ENCODE data around the gene MIA3.

The MIA3 gene

GRCh38 chr1:222618880-222619596 is 1.1 kb downstream of the MIA3 start:
- DNase-seq (ENCODE audit: low read depth): no peak

- DNase-seq (ENCODE audit: low read depth): no peak
Measured at GRCh38 chr1:222620566-222620965, 2.7 kb downstream of the MIA3 start.

DNA sequence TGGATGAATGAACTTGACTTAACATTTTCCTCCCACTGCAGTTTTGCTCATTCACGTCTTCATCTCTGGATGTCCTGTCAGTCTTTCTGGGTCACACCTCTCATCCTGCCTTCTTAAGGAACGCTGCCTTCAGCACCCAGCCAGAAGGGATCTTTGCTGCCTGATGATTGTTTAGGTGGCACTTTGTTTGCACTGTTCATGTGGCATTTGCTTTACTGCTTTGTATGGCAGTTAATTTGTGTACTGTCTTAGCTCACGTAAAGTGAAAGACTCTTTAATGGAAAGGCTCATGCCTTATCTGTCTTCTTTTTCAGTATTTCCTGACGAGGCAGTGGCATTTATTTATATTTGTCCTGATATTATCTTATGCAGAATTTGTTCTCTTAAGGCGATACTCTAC is 4.9 kb downstream of the MIA3 start:
- no peak for DNase-seq (ENCODE audit: low read depth)

GRCh38 chr1:222623458-222623857 is 5.6 kb downstream of the MIA3 start:
- no peak for DNase-seq (ENCODE audit: low read depth)

DNA sequence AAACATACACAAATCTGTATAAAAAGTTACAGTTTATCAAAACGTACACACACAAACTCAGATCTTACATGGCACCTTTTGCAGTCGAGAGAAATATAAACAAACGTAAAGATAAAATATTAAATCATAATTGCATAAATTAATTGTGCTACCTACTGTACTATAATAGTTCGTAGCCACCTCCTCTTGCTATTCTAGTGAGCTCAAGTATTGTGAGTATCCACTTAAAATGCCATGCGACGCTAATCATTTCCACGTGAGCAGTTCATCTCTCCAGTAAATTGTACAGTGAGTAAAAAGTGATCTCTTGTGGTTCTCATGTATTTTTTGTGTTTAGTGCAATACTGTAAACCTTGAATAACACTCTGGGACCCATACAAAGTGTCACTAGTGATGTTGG is 6.3 kb downstream of the MIA3 start:
- no peak for DNase-seq (ENCODE audit: low read depth)

GRCh38 chr1:222627232-222627631 is 9.3 kb downstream of the MIA3 start:
- DNase-seq (ENCODE audit: low read depth): no peak

DNA sequence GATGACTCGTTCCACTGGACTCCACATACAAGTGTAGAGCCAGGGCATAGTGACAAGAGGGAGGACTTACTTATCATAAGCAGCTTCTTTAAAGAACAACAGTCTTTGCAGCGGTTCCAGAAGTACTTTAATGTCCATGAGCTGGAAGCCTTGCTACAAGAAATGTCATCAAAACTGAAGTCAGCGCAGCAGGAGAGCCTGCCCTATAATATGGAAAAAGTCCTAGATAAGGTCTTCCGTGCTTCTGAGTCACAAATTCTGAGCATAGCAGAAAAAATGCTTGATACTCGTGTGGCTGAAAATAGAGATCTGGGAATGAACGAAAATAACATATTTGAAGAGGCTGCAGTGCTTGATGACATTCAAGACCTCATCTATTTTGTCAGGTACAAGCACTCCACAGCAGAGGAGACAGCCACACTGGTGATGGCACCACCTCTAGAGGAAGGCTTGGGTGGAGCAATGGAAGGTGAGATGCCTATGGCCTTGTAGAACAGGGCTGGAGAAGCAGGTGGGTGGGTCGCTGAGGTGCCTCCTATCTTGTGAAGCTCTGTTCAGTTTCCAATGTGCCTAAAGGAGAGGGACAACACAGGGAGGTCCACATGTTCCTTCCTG is 12.1 kb downstream of the MIA3 start:
- DNase-seq (ENCODE audit: low read depth): no peak

GRCh38 chr1:222631611-222632208 is 13.8 kb downstream of the MIA3 start:
- no peak for DNase-seq (ENCODE audit: low read depth)

GRCh38 chr1:222632749-222633148 is 14.9 kb downstream of the MIA3 start:
- DNase-seq (ENCODE audit: low read depth): no peak

- peak; percentile 79 for DNase-seq (ENCODE audit: low read depth)
Measured at GRCh38 chr1:222634180-222635013, 16.5 kb downstream of the MIA3 start.

DNA sequence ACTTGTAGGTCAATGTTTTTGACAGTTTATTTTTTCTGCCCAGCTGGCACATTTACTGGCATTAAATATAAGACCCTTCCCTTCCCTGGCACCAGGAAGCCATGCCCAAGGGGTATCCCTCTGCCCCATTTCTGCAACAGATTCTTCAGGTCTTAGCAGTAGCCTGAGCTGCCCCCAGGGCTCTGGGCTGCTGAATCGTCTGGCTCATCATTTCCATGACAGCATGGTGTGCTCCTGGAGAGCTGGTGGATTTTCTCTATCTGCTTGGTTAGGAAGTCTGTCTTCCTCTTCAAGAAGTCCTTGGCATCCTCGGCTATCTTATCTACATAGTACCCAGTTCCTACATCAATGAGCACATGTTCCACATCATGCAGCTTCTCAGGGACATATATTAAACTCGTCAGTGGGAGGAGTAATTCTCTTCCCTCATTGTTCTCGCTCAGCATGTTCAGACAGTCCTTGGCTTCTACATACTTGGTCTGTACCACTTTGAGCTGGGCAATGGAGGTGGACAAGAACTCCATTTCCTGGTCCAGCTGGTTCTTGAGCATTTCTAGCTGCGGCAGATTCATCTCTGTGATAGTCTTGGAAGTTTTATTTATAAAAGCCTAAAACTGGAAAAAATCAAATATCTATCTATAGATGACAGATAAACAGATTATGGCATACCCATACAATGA is 23.5 kb downstream of the MIA3 start:
- no peak for DNase-seq (ENCODE audit: low read depth)

DNA sequence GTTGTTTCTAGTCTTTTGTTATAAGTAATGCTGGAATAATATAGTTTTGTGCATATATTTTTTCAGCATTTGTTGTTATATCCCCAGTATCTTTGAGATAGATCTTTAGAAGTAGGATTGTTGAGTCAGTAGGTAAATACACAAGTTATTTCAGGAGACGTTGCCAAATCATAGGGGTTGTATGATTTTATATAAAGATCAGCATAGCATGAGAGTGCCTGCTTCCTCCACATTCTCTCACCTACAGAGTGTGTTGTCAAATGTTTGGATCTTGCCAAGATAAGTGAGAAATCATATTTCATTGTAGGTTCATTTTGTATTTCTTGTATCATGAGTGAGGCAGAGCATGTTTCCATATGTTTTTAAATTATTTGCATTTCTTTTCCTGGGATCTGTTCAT is 24.6 kb downstream of the MIA3 start:
- no peak for DNase-seq (ENCODE audit: low read depth)

- DNase-seq (ENCODE audit: low read depth): no peak
Measured at GRCh38 chr1:222643606-222643937, 25.7 kb downstream of the MIA3 start.

- peak; percentile 97 for DNase-seq (ENCODE audit: low read depth)
Measured at GRCh38 chr1:222643938-222644635, 26.2 kb downstream of the MIA3 start.

DNA sequence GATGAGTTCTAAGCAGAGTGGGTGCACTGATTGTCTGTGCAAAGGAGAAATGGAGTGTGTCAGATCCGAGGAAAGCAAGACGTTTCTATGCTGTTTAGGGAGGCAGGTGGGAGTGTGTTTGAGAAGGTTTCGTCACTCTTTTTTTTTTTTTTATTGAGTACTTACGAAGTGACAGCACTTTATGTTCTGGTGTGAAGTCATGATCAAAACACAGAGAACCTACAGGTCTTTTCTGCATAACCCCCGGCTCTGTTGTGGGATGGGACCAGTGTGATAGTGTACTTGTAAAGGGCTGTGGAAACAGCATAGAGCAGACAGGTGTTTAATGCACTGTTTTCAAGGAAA is 26.7 kb downstream of the MIA3 start:
- DNase-seq (ENCODE audit: low read depth): no peak

GRCh38 chr1:222652676-222653075 is 34.8 kb downstream of the MIA3 start:
- no peak for DNase-seq (ENCODE audit: low read depth)

GRCh38 chr1:222653178-222653827 is 35.4 kb downstream of the MIA3 start:
- no peak for DNase-seq (ENCODE audit: low read depth)

DNA sequence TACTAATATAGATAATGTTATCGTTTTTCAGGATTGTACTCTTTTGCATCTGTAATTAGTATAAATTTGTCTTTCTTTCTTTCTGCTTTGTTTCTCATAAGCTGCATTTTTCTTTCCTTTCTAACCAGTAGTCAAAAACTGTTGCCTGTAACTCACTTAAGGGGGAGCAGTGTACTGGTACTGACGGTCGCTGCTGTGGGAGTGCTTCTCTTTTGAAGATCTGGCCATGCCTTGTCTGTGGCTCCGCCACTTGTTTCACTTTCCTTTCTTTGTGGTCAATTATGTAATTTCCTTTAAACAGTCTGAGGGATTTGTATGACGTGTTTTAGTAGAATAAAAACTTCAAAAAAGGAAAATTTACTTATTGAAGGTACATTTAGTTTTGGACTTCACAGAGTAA is 37.0 kb downstream of the MIA3 start:
- DNase-seq (ENCODE audit: low read depth): peak; percentile 30

DNA sequence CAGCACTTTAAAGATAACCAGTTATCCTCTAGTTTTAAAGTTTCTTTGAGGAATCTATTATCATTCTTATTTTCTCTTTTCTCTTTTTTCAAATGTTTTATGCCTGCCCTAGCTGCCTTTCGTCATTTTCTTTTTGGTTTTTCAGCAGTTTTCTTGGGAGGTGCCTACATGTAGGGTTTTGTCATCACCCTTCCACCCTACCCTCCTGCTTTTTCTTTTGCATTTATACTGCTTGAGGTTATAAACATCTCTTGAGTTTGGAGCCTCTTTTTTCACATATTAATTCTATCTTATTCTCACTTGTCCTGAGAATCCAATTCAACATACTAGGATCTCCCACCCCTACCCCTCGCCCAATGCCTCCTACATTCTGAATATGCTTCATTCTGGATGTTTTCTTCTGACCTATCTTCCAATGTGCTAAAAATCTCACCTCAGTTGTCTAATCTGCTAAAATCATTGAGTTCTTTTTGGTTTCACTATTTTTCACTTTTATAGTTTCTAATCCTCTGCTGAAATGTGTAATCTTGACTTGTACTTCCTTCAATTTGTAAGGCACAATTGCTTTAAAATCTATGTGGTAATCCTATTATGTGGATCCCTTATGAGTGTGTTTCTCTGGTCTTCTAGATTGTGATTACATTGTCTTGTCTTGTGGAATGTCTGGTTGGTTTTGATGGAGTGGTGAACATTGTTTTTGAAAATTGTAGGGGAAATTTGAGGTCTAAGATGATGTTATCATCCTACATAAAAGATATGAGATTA is 38.7 kb downstream of the MIA3 start:
- no peak for DNase-seq (ENCODE audit: low read depth)

GRCh38 chr1:222657899-222658298 is 40.0 kb downstream of the MIA3 start:
- no peak for DNase-seq (ENCODE audit: low read depth)

Measured in GM04504 (cell line).